Endodermal cell (in vitro differentiated cells): Measurements from ENCODE around the gene CD3D. TPM values are rescaled to one million over a fixed set of nuclear protein-coding genes. Genes with fewer than 3 reads are reported as not detected.

Experiments used
- DNase-seq: peaks from one replicate; pipeline ENCODE4 v3.0.0-alpha.2; 2017
- H3K27ac ChIP-seq: 2 replicates; pipeline ENCODE4 v1.5.1; 2013; ENCODE audit warnings: mild to moderate bottlenecking, low read depth, low read length, moderate library complexity
- H3K27me3 ChIP-seq: 2 replicates; pipeline ENCODE4 v1.6.1; 2013; ENCODE audit warnings: mild to moderate bottlenecking, low read length, moderate library complexity; ENCODE audit not compliant: insufficient read depth, control insufficient read depth, poor library complexity, severe bottlenecking
- H3K36me3 ChIP-seq: 2 replicates; pipeline ENCODE4 v1.7.0; 2013; ENCODE audit warnings: mild to moderate bottlenecking, low read length, moderate library complexity; ENCODE audit not compliant: control insufficient read depth, insufficient read depth
- H3K4me1 ChIP-seq: one replicate; pipeline ENCODE4 v1.7.0; 2013; ENCODE audit warnings: low read length; ENCODE audit not compliant: control insufficient read depth, insufficient read depth
- H3K4me3 ChIP-seq: 2 replicates; pipeline ENCODE4 v1.5.1; 2013; ENCODE audit warnings: mild to moderate bottlenecking, low read length, moderate library complexity
- H3K9ac ChIP-seq: 2 replicates; pipeline ENCODE4 v1.6.1; 2013; ENCODE audit warnings: mild to moderate bottlenecking, low read length, moderate library complexity; ENCODE audit not compliant: poor library complexity, severe bottlenecking; ENCODE audit errors: extremely low read depth
- H3K9me3 ChIP-seq: 2 replicates; pipeline ENCODE4 v1.6.1; 2013; ENCODE audit warnings: mild to moderate bottlenecking, low read length, moderate library complexity; ENCODE audit not compliant: control insufficient read depth
- H3K27ac Mint-ChIP-seq: 2 replicates; pipeline ENCODE4 v1.8.0; 2020; ENCODE audit warnings: mixed read lengths
- H3K27me3 Mint-ChIP-seq: 2 replicates; pipeline ENCODE4 v1.8.0; 2021; ENCODE audit warnings: mild to moderate bottlenecking, mixed read lengths; ENCODE audit not compliant: insufficient read depth
- H3K36me3 Mint-ChIP-seq: 2 replicates; pipeline ENCODE4 v1.8.0; 2020; ENCODE audit warnings: low read depth, mixed read lengths
- H3K4me1 Mint-ChIP-seq: 2 replicates; pipeline ENCODE4 v1.8.0; 2020; ENCODE audit warnings: mixed read lengths
- H3K4me3 Mint-ChIP-seq: 2 replicates; pipeline ENCODE4 v1.8.0; 2020; ENCODE audit warnings: mild to moderate bottlenecking, moderate library complexity, mixed read lengths
- H3K9me3 Mint-ChIP-seq: 2 replicates; pipeline ENCODE4 v1.8.0; 2020; ENCODE audit warnings: mild to moderate bottlenecking, mixed read lengths
- CTCF ChIP-seq: fragments of 200-600 bp; sonication (generic); conservative IDR thresholded peaks from 2 replicates; pipeline ENCODE4 v1.5.0; 2021; ENCODE audit warnings: antibody characterized with exemption, mild to moderate bottlenecking
- WGBS, 2 experiments: methylation state at CpG; one replicate each; pipeline versions ENCODE4 v1.1.5 to v1.1.7; 2013; ENCODE audit warnings: missing lambda C conversion rate in 2 of 2, mixed read lengths in 1 of 2; ENCODE audit not compliant: insufficient coverage in 1 of 2, insufficient read length in 1 of 2; 5-methylcytosine and 5-hydroxymethylcytosine counted together
- long read RNA-seq, 4 experiments: library from polyadenylated mRNA in 2 of 4; library from RNA in 1 of 4; library from capped mRNA in 1 of 4; stranded (forward) in 3 of 4; unstranded in 1 of 4; transcript quantifications; one replicate each; pipeline ENCODE4 v2.0.0, GENCODE V29; 2020 to 2021; ENCODE audit warnings: inconsistent platforms in 1 of 4
- polyA plus RNA-seq, 2 experiments: library from polyadenylated mRNA; stranded (reverse); fragments of 50-300 nt; gene quantifications; one replicate each; pipeline ENCODE4 v1.2.3, GENCODE V29; 2013
- total RNA-seq, 2 donors: library from RNA; stranded (reverse); fragmentation: NEBNext Ultra II Directional in 1 of 2; extraction: Animal tissue kit (Norgen Biotek cat#: 25700) in 1 of 2; gene quantifications; 2 replicates in 1 of 2; 3 replicates in 1 of 2; pipeline ENCODE4 v1.2.1, GENCODE V29; 2021

The CD3D gene
- under 1 TPM in 1 of 2 donors, not detected in 1; 0.92 TPM for total RNA-seq
- polyA plus RNA-seq (2013, experiment 1 of 2), result not detected
- polyA plus RNA-seq (2013, experiment 2 of 2), result not detected
- long read RNA-seq, experiment 1, result 0 reads
- long read RNA-seq, experiment 2, result 0 reads
- long read RNA-seq, experiment 3, result 0 reads
- long read RNA-seq, experiment 4, result 0 reads

DNA sequence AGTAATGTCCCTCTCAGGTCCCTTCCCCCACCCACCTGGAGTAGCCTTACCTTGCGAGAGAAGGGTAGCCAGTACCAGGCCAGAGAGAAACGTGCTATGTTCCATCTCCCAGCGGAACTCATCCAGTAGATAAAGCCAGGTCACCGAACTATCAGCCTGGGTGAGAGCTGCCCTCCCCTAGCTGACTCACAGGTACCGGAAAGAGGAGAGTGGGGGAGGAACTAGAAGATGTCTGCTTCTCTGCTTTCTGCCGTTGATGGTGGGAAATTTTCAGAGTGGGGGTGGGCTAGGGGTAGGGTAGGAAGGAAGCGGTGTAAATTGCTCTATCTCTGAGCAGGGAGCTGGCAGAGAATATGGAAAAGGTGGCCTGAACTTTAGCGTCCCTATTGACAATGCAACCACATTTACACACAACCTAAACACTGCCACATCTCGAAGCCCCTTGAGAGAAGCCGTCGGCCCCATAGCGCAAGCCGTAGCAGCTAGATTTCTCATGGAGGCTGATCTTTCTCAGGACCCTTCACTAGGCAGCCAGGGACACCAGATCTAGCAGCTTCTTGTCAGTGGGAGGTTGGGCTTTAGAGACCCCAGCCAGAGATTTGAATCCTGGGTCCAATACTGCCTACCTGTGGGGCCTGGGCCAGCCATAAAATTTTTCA is at the start of gene CD3D:
CD3D (minus strand) TSS at position 203 of the 659 bp plus-strand sequence; CDS start at position 105, 98 bp downstream.
- peaks cover 39% of the 10 kb centered on the region for H3K27me3 ChIP-seq
- 83 to 90% methylated on average over 9 to 13 of the region's 13 CpGs for WGBS, 2 experiments
- H3K27ac ChIP-seq, result no peak within 1 kb of the TSS
- no peak within 1 kb of the TSS for H3K9ac ChIP-seq
- peaks cover 4% of the 10 kb centered on the region for H3K4me1 ChIP-seq
- H3K36me3 ChIP-seq, result no peaks in the 10 kb centered on the region
- H3K4me3 ChIP-seq, result no peak within 1 kb of the TSS
- H3K4me3 Mint-ChIP-seq, result no peak within 1 kb of the TSS
- peak within 1 kb of the TSS; percentile 59 for H3K27ac Mint-ChIP-seq
- peaks cover 11% of the 10 kb centered on the region for H3K4me1 Mint-ChIP-seq
- H3K9me3 ChIP-seq, result no peaks in the 10 kb centered on the region
- H3K36me3 Mint-ChIP-seq, result no peaks in the 10 kb centered on the region
- DNase-seq, result peak; percentile 46
- no peak for TF ChIP-seq CTCF
- H3K9me3 Mint-ChIP-seq, result no peaks in the 10 kb centered on the region
- H3K27me3 Mint-ChIP-seq, result peaks cover 68% of the 10 kb centered on the region

- peaks cover 7% of the 10 kb centered on the region for H3K4me1 ChIP-seq
- Mint-ChIP-seq H3K4me1 (peaks cover 10% of the 10 kb centered on the region), H3K4me3 (no peak overlapping the region), H3K27me3 (no peaks in the 10 kb centered on the region), H3K36me3 (peaks cover 57% of the 10 kb centered on the region), H3K9me3 (no peaks in the 10 kb centered on the region), H3K27ac (no peak overlapping the region)
- H3K36me3 ChIP-seq, result peaks cover 78% of the 10 kb centered on the region
- no peak overlapping the region for H3K9ac ChIP-seq
- WGBS, 2 experiments, result 73% methylated on average over 2 of the region's 3 CpGs; no CpG with 5 or more reads in 1 of the 2 experiments
- no peaks in the 10 kb centered on the region for H3K9me3 ChIP-seq
- no peak overlapping the region for H3K27ac ChIP-seq
- no peak for DNase-seq
- no peaks in the 10 kb centered on the region for H3K27me3 ChIP-seq
- no peak for TF ChIP-seq CTCF
- H3K4me3 ChIP-seq, result no peak overlapping the region
Observed at GRCh38 chr11:118383657-118384056, 41.2 kb upstream of the CD3D start.

DNA sequence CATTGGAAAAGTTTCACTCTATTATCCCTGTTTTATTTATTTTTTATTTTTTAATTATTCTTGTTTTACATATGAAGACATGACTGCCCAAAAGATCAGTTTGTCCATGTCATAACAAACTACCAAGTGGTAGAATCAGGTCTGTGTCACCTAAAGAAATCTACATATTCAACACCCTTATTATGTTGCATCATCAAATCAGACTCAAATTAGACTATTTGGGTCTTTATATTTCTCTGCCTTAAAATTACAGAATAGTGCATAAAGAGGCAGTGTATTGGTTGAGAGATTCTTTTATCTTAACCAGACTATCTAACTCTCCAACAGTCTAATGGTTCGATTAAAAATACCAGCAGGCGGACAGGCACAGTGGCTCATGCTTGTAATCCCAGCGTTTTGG is 40.4 kb upstream of the CD3D start:
- 94 to 95% methylated on average over 2 to 3 of the region's 3 CpGs for WGBS, 2 experiments
- Histone ChIP-seq H3K9me3 (no peaks in the 10 kb centered on the region), H3K27ac (no peak overlapping the region), H3K36me3 (peaks cover 76% of the 10 kb centered on the region), H3K27me3 (no peaks in the 10 kb centered on the region), H3K4me3 (no peak overlapping the region), H3K9ac (peak overlapping the region; percentile 17), H3K4me1 (peaks cover 7% of the 10 kb centered on the region)
- Mint-ChIP-seq H3K4me3 (no peak overlapping the region), H3K36me3 (peaks cover 54% of the 10 kb centered on the region), H3K9me3 (no peaks in the 10 kb centered on the region), H3K27ac (peak overlapping the region; percentile 82), H3K27me3 (no peaks in the 10 kb centered on the region), H3K4me1 (peaks cover 10% of the 10 kb centered on the region)
- no peak for TF ChIP-seq CTCF
- DNase-seq, result no peak
